Stimulated activated CD4-positive, alpha-beta T cell treated with anti-CD3 and anti-CD28 coated beads, Interleukin-15, amount 100 ng/mL, for 1 hour (primary cell): ENCODE measurements around the gene FRMD3.

Experiments
- DNase-seq, 2 donors: peaks; one replicate each; pipeline ENCODE4 v3.0.0-alpha.2; 2020; ENCODE audit warnings: low read depth in 1 of 2, low spot score in 1 of 2

Gene FRMD3

DNA sequence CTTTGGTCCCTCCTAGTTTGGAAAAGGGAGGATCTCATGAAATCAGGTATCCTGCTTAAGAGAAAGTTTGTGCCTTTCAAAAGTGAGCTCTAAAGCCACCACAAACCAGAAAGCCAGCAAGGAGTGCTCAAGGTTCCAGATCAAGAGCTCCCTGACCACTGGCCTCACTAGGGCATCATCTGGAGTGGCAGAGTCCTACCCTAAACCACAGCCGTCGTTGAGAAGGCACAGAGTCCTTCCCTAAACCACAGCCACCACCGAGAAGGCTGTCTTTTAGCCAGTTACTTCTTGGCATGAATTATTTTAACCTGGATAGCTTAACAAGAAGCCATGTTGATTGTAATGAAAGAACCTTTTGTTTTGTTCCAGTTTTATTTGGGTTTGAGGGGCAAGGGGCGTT lies 102.9 kb downstream of the FRMD3 start:
- DNase-seq, result no peak

DNA sequence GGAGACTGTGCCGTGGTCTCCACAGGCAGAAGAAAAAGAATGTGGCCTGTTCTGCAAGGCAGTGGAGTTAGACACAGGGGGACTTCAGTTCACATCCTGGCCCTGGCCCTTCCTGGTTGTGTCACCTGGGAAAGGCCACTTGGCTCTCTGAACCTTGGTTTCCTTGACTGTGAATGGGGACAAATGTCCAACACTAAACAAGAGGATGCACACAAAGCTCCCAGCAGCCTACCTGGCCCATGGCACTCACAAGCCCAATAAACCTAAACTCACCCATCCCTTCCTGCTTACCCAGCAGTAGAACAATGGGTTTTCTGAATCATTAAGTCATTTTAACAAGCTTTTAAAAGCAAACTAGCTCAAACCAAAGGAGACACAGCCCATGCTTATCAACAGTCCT lies 103.9 kb downstream of the FRMD3 start:
- no peak for DNase-seq

DNA sequence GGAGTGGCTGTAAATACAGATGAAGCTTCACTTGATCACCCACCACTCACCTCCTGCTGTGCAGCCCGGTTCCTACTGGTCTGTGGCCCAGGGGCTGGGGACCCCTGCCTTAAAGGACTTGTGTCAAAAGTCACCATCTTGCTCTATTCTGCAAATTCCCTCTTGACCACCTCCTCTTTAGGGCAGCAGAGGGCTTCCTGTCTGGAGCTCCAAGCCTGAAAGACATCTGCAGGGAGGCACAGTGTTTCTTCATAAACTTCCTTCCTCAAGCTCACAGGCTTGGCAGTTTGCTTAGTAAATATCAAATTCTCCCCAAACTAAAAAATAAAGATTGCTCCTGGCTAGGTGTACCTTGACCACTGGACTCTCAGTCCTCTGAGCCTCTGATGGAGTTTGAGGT lies 104.4 kb downstream of the FRMD3 start:
- no peak for DNase-seq

- no peak for DNase-seq
Observed at GRCh38 chr9:83432877-83433550, 105.2 kb downstream of the FRMD3 start.

DNA sequence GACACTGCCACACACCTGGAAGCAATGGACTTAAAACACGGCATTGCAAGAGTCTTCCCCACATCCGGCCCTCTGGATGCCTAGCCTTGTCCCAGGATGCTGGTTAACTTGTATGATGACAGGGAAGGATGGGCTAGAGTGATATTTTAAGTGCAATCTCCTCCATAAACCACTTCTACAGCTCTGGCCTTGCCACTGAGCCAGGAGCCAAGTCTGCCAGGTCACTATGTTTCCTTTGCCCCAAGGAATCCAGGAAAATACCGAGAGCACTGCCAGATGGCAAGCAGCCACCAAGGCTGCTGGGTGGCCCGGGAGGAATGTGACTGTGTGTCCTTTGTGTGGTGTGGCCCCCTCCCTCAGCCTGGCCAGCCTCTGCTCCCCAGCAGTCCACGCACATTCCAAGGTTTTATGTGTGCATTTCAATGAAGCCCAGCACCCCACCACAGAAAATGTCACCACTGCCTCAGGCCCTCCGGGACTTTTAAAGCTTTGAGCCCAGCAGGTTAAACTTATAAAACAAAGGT lies 106.0 kb downstream of the FRMD3 start:
- DNase-seq, result no peak

- no peak for DNase-seq
Observed at GRCh38 chr9:83431101-83432060, 106.8 kb downstream of the FRMD3 start.

DNA sequence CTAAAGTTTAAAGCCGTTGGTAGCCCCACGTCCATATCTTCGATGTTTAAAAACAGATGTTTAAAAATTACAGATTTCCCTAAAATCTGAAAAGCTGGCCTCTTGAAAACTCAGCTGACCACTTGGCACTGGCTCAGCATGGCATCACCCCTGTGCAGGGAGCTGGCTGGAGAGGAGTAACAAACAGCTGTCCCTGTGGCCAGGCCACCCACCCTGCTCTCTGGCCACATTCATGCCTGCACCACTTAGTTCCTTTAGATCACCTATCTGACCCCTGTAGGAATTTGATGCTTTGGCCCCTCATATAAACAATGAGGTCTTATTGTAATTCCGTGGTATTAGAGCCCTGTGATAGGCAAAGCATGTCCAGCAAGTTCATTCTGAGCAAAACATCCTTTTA lies 107.5 kb downstream of the FRMD3 start:
- DNase-seq, result no peak

- DNase-seq, result no peak
Observed at GRCh38 chr9:83429229-83429628, 109.0 kb downstream of the FRMD3 start.

DNA sequence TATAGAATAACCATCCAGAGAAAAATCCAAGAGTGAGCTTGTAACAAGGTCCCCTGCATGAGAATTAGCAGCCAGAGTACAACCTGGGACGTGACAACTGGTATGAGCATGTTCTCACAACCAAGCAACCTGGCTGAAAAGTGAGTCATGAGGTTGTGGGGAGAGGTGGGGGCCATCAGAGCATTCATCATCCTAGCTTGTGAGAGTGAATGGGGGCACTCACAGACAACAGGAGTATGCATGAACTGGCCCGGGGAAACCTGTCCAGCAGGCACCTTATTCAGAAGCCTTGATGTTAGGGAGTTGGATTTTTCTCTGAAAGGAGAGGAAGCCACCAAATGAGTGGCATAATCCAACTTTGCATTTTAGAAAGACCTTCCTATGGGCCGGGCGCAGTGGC lies 113.0 kb downstream of the FRMD3 start:
- no peak for DNase-seq

DNA sequence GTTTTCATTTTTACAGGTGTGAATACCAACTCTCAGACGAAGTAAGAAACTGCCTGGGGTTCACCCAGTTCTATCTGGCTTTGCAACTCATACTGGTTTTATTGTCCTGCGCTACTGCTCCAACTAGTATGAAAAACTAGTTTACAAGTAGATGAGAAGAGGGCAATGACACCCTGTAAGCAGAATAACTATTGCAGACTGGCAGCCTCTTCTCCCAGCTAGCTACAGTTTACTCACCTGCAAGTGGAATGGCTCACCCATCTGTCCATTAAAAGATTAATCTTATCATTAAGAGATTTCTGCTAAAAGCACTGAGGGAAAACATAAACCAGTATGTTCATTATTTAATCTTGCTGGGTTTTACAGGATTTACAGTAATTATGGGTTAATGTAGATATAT lies 113.4 kb downstream of the FRMD3 start:
- no peak for DNase-seq

GRCh38 chr9:83423815-83424707 lies 114.1 kb downstream of the FRMD3 start:
- DNase-seq, result no peak

- no peak for DNase-seq
Observed at GRCh38 chr9:83422527-83422926, 115.7 kb downstream of the FRMD3 start.

- DNase-seq, result no peak
Observed at GRCh38 chr9:83420486-83420885, 117.7 kb downstream of the FRMD3 start.

DNA sequence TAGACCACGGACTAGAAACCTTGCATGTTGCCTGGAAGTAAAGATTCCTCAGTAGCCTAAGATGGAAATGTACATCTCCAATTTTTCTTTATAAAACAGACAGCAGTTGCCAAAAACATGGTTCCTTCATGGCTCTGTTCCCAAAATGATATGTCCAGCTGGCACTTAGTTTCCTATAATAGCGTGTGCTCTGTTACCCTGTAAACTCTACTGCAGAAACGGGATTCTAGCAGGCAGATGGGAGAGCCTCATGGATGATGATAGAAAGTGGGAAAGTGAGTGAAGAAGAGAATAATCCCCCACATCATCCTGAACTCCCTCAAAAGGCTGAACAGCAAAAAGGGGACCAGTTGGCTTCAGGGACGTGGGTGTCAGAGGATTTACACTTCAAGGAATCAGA lies 118.2 kb downstream of the FRMD3 start:
- no peak for DNase-seq

DNA sequence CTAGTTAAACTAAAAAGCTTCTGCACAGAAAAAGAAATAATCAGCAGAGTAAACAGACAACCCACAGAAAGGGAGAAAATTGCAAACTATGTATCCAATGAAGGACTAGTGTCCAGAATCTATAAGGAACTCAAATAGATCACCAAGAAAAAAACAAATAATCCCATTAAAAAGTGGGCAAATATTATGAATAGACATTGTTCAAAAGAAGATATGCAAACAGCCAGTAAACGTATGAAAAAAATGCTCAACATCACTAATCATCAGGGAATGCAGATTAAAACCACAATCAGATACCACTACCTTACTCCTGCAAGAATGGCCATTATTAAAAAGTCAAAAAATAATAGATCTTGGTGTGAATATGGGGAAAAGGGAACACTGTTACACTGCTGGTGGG lies 119.9 kb downstream of the FRMD3 start:
- no peak for DNase-seq

- no peak for DNase-seq
Observed at GRCh38 chr9:83413367-83413766, 124.8 kb downstream of the FRMD3 start.

GRCh38 chr9:83410701-83411100 lies 127.5 kb downstream of the FRMD3 start:
- DNase-seq, result no peak

DNA sequence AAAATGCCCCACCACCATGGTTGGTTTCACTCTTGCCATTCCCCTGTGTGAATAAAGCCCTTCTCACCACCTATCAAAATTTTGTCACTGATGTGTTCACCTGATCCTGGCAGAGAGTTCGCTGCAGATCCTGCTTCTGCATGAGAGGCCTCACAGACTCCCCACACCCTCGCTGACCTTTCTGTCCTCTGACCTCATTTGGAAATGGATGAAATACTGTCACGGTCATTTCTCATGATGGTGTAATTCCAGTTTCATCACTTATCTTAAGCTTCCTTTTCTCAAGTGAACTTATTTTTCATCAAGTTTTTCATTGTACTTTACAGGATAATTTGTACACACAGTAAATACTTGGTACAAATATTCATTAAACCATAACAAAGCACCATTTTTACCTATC lies 131.3 kb downstream of the FRMD3 start:
- no peak for DNase-seq

DNA sequence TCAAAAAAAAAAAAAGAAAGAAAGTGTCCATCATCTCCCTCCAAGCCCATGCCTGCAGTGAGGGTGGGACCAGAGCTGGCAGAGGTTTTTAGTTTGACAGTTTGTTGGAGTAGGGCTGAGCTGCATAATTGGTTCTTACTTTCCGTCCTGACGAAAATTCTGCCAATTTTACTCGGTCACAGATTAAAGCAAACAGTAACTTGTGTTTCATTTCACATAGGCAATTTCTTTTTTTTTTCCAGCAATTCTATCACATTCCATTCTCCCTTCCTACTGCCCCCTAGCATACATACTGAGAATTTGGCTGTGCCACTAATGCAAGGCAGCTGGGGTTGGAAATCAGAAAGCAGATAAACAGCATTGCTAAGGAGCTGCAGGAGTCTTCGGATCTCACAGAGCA lies 132.4 kb downstream of the FRMD3 start:
- no peak for DNase-seq

DNA sequence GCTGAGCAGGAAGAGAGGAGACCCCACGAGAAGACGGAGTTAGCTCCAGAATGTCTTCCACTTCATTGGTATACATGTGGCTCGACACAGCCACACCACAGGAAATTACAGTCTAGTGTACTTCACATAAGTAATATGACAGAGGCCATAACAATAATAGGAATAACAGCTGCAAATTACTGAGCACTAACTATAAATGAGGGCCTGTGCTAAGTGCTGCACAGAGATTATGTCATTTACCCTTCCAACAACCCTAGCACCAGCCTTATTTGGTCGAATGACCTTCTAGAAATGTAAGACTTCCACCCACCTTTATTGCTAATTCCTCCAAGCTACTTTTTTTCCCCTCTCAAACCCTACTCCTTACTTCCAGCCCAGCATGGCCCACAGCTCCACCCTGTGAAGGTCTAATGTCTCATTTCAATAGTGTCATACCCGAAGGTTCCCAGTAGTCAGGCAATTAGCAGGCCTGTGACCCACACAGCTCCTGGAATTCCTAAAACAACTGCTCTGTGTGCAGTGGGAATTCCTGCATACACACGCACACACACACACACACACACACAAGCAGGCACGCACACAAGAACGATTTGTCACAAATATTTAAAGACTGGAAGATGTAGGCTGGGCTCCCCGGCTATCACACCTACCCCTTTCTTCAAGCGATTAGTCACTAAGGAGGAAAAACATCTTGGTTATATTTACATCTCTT lies 134.5 kb downstream of the FRMD3 start:
- DNase-seq, result no peak
